ENCODE results near the gene UBE2F.
"Not testable (repeated sequence)": the region's sequence is repeated elsewhere in the genome, so short reads cannot be mapped to it uniquely, and the experiment has no call there.

Gene UBE2F

DNA sequence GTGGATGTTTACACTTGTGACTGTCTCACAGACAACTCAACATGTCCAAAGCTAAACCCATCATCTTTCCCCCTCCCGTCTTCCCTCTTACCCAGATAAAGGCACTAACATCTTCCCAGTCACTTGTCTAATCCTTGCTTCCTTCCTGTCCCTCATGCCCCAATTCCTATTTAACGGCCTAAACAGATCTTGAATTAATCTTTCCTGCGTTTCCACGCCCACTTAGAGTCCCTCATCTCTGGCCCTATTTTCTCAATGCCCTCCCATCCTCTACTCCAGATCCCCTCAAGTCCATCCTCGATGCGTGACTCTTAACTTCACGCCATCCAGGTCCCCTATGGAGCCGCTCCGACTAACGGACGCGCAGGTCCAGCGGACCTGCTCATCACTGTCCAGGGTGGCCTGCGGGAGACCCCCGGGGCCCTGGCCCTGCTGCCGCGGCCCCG is 93.3 kb downstream of the UBE2F start:
- Mint-ChIP-seq H3K27me3 (peaks cover 6% of the 10 kb centered on the region), H3K4me1 (peaks cover 47% of the 10 kb centered on the region), H3K36me3 (peaks cover 8% of the 10 kb centered on the region), H3K4me3 (peak overlapping the region; percentile 94), H3K9me3 (no peaks in the 10 kb centered on the region), H3K27ac (peak overlapping the region; percentile 91)

DNA sequence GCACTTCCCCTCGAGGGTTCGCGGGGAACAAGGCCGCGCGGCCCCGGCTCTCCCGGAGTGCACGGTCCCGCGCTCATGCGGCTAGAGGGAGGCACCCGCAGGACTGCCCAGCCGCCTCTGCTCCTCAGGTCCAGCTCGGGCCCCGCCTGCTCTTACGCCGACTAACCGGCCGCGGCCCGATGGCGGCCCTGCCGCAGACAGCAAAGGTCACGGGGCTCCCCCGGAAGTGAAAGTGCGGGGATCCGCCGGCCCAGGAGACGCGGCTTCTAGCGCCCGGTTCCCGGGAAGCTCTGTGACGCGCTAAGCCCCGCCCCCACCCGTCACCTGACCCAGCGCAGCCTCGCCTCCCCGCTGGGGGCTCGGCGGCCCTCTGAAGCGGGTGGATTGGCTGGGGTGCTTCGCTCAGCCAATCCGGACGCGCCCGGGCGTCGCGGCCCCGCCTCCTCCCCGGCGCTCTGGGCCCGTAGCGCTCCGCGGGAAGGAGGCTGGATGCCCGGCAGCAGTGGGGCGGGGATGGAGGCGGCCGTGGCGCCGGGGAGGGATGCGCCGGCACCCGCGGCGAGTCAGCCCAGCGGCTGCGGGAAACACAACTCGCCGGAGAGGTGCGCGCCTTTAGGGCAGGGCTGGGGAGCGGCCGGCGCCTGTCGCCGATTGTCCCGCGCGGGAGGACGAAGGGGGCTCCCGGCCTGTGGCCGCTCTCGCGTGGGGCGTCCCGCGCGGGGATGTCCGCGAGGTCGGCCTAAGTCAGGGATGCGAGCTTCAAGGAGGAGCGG is 93.9 kb downstream of the UBE2F start, which contains the start of gene SCLY:
Gene SCLY, plus strand, starts transcription at position 460 of the 773 bp plus-strand sequence. Its CDS starts 54 bp downstream, at position 514.
- Mint-ChIP-seq H3K27me3 (peaks cover 6% of the 10 kb centered on the region), H3K36me3 (peaks cover 11% of the 10 kb centered on the region), H3K27ac (peak within 1 kb of the TSS; percentile 91), H3K4me1 (peaks cover 49% of the 10 kb centered on the region), H3K9me3 (no peaks in the 10 kb centered on the region), H3K4me3 (peak within 1 kb of the TSS; percentile 94)

DNA sequence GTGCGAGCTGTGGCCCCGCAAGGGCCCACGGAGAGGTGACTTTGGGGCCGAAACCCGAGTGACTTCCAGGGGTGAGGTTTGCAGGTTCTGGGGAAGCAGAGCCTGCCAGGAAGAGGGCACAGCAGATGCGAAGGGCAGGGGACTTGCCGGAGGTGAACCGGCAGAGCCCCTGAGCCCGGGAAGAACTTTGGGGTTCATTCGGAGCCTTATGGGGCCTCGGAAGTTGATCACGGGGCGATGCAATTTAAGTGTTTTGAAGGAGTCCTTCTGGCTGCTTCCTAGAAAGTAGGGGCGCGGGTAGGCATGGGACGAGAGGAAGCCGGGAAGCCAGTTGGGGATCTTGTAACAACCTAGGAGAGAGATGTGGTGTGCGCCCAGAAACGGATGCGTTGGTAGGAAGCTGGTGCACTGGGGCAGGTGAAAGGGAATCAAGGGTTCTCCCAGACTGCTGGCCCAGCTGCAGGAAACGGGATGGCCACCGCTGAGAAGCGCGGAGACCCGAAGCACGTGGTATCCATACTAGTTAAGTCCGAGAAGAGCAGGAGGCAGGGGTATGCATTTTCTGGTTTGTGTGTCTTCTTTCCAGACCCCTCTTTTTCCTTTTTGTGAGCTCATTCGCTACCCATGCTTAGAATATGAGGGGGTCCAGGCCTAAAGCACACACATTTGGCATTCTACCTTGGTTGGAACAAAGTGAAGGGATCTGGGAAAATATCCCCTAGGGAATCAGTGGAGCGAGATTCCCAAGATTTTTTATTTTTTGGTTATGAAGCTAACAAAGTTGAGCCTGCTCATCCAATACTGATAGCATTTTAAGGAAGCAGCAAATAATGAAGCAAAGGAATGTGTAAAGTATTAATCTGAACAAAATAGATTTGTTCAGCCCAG is 94.7 kb downstream of the UBE2F start:
- Mint-ChIP-seq H3K4me1 (peaks cover 54% of the 10 kb centered on the region), H3K9me3 (no peaks in the 10 kb centered on the region), H3K36me3 (peaks cover 18% of the 10 kb centered on the region), H3K4me3 (peak overlapping the region; percentile 94), H3K27me3 (peaks cover 2% of the 10 kb centered on the region), H3K27ac (peak overlapping the region; percentile 77)

DNA sequence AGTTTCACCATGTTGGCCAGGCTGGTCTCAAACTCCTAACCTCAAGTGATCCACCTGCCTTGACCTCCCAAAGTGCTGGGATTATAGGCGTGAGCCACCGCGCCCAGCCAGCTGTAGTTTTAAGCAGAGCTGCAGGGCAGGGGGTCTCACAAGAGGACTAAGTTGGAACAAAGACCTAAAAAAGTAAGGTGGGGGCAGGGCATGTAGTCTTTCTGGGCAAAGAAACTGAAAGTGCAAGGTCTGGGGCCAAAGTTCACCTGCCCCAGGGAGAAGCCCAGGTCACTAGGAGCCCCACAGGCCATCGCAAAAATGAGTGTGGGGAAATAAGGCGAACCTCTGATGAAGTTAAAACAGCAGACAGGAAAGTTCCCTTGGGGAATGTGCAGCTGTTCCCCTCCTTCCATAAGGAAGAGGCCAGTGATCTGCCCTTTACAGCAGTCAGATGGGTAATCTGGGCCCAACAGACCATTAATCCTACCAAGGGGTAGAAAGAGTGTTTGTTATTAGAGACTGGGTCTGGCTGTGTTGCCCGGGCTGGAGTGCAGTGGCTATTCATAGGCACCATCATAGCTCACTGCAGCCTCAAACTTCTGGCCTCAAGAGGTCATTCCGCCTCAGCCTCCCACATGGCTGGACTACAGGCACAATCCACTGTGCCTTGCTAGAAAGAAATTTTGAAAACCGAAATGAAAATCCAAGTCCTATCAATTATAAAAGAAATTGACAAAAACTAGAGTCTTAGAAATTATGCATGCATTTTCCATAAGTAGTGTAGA is 96.8 kb downstream of the UBE2F start:
- H3K4me3 Mint-ChIP-seq, result no peak overlapping the region
- H3K27ac Mint-ChIP-seq, result no peak overlapping the region
- H3K4me1 Mint-ChIP-seq, result peaks cover 62% of the 10 kb centered on the region
- peaks cover 31% of the 10 kb centered on the region for H3K36me3 Mint-ChIP-seq
- H3K27me3 Mint-ChIP-seq, result no peaks in the 10 kb centered on the region
- no peaks in the 10 kb centered on the region for H3K9me3 Mint-ChIP-seq

DNA sequence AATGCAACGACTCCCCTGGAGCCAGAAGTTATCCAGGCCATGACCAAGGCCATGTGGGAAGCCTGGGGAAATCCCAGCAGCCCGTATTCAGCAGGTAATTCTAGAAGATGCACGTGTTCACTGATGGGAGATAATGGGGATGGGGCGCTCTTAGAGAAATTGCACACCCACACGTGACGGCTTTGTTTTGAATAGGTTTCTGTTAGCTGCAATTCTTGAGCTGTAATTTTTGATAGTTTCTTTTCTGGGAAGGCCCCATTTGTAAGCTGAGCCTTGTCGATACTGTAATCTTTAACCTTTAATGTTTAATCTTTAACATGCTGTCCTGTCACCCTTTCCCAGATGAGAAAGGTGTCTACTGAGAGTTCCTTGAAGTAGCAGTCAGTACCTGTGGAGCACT is 97.6 kb downstream of the UBE2F start:
- Mint-ChIP-seq H3K4me1 (peaks cover 66% of the 10 kb centered on the region), H3K36me3 (peaks cover 32% of the 10 kb centered on the region), H3K27me3 (no peaks in the 10 kb centered on the region), H3K9me3 (no peaks in the 10 kb centered on the region), H3K4me3 (no peak overlapping the region), H3K27ac (no peak overlapping the region)

DNA sequence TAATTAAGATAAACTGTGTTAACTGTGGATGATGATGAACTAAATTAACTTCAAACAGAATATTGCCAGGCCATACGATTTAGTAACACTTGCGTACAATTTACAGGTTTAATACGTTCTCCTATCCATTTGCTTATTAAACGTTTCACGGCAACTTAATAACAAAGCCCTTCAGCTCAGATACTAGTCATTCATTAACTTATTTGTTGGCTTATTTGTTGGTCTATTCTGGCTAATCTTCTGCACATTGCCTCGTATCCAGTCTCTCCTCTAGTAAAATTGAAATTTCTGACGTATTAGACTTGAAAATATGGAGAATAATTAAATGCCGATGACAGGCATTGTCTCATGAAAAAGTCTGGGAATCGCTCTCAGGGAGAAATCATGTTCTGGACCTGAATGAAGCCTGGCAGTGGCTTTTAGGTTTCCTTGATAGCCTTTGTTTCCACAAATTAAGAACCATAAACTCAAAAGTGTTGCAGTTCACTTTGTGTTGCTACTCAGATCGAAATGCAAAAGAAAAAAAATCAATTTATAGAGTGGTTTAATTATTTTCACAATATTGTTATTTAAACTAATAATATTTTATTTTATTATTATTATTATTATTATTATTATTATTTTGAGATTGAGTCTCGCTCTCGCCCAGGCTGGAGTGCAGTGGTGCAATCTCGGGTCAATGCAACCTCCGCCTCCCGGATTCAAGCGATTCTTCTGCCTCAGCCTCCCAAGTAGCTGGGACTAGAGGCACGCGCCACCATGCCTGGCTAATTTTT is 98.4 kb downstream of the UBE2F start:
- H3K36me3 Mint-ChIP-seq, result peaks cover 35% of the 10 kb centered on the region
- no peaks in the 10 kb centered on the region for H3K27me3 Mint-ChIP-seq
- peaks cover 65% of the 10 kb centered on the region for H3K4me1 Mint-ChIP-seq
- H3K9me3 Mint-ChIP-seq, result no peaks in the 10 kb centered on the region
- no peak overlapping the region for H3K27ac Mint-ChIP-seq
- H3K4me3 Mint-ChIP-seq, result no peak overlapping the region

DNA sequence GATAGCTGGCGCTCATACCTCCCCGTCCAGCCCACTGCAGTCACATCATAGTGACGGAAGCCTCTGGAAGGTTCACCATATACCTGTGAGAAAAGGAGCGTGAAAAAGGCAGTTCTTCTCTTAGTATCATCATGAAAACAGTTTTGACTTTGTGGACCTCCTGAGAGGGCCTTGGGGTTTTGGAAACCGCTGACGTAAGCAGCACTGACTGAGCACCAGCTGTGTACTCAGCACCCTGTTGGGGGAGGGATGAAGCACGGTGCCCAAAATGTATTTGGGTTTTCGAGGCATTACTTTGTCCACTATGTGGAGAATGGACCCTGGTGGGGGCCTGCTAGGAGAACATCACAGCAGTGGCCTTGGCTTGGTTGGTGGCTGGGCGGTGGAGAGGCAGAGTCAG is 99.4 kb downstream of the UBE2F start:
- peak overlapping the region; percentile 6 for H3K4me3 Mint-ChIP-seq
- H3K27ac Mint-ChIP-seq, result peak overlapping the region; percentile 69
- peaks cover 63% of the 10 kb centered on the region for H3K4me1 Mint-ChIP-seq
- H3K27me3 Mint-ChIP-seq, result no peaks in the 10 kb centered on the region
- H3K9me3 Mint-ChIP-seq, result no peaks in the 10 kb centered on the region
- H3K36me3 Mint-ChIP-seq, result peaks cover 35% of the 10 kb centered on the region

DNA sequence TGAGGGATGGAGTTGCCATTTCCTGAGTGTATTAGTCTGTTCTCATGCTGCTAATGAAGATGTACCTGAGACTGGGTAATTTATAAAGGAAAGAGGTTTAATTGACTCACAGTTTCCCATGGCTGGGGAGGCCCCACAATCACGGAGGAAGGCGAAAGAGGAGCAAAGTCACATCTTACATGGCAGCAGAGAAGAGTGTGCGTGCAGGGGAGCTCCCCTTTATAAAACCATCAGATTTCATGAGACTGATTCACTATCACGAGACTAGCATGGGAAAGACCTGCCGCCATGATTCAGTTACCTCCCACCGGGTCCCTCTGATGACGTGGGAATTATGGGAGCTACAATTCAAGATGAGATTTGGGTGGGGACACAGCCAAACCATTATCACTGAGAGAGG is 99.9 kb downstream of the UBE2F start:
- H3K36me3 Mint-ChIP-seq, result peaks cover 37% of the 10 kb centered on the region
- peaks cover 60% of the 10 kb centered on the region for H3K4me1 Mint-ChIP-seq
- not testable (repeated sequence) for H3K9me3 Mint-ChIP-seq, H3K27me3 Mint-ChIP-seq
- H3K27ac Mint-ChIP-seq, result peak overlapping the region; percentile 69
- peak overlapping the region; percentile 6 for H3K4me3 Mint-ChIP-seq

DNA sequence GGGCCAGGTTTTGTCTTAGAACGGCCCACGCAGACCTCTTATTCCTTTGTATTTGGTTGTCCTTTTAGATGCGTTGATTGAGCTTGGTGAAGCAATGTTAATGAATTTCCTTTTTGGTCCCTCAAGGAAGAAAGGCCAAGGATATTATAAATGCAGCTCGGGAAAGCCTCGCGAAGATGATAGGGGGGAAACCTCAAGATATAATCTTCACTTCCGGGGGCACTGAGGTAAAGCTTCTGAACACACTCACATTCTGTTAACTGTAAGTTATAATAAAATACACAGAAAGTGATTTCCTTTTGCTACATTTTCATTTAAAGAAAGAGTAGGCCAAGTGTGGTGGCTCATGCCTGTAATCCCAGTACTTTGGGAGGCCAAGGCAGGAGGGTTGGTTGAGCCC is 101.1 kb downstream of the UBE2F start:
- Mint-ChIP-seq H3K4me1 (peaks cover 57% of the 10 kb centered on the region), H3K27me3 (no peaks in the 10 kb centered on the region), H3K27ac (no peak overlapping the region), H3K36me3 (peaks cover 48% of the 10 kb centered on the region), H3K9me3 (no peaks in the 10 kb centered on the region), H3K4me3 (no peak overlapping the region)

DNA sequence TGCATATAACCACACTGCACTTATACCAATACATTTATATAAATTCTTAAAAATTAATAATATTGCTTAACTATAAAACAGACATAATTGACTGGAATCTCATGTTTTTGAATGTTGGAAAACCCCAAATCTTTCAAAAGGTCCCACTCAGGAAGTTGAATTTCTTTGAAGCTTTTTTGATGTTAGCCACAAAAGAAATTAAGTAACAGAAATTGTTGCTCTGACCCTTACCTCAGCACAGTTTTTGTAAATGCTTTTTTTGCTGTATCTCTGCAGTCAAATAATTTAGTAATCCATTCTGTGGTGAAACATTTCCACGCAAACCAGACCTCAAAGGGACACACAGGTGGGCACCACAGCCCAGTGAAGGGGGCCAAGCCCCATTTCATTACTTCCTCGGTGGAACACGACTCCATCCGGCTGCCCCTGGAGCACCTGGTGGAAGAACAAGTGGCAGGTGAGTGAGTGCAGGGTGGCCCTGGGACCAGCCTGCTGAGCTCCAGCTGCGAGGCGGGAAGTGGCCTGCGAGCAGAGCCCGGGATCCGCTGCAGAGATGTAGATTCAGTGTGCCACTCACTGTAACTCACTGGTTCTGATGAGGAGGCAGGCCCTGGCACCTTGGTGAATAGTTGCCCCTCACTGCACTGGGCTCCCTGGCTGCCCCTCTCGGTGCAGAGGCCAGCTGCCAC is 102.4 kb downstream of the UBE2F start:
- peaks cover 47% of the 10 kb centered on the region for H3K4me1 Mint-ChIP-seq
- H3K36me3 Mint-ChIP-seq, result peaks cover 52% of the 10 kb centered on the region
- H3K27ac Mint-ChIP-seq, result peak overlapping the region; percentile 85
- H3K27me3 Mint-ChIP-seq, result no peaks in the 10 kb centered on the region
- H3K9me3 Mint-ChIP-seq, result no peaks in the 10 kb centered on the region
- H3K4me3 Mint-ChIP-seq, result peak overlapping the region; percentile 74

DNA sequence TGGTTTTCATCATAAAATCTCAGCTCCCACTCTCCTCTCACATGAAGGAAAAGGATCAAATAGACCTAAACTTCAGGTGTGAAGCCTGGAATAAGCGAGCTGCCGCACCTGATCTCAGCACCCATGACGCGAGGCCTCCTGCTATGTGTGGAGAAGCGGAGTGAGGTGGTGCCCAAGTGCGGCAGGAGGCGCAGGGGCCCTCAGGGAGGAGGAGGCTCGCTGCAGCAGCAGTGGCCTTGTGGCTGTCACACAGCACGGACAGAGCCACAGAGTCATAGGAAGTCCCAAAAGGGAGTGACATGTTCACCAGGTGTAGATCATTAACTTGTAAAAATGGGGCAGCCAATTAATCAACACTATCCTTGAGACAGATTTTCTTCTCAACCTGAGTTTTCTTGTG is 103.1 kb downstream of the UBE2F start:
- no peak overlapping the region for H3K27ac Mint-ChIP-seq
- peaks cover 52% of the 10 kb centered on the region for H3K36me3 Mint-ChIP-seq
- no peaks in the 10 kb centered on the region for H3K9me3 Mint-ChIP-seq
- H3K4me3 Mint-ChIP-seq, result no peak overlapping the region
- H3K27me3 Mint-ChIP-seq, result no peaks in the 10 kb centered on the region
- peaks cover 44% of the 10 kb centered on the region for H3K4me1 Mint-ChIP-seq

DNA sequence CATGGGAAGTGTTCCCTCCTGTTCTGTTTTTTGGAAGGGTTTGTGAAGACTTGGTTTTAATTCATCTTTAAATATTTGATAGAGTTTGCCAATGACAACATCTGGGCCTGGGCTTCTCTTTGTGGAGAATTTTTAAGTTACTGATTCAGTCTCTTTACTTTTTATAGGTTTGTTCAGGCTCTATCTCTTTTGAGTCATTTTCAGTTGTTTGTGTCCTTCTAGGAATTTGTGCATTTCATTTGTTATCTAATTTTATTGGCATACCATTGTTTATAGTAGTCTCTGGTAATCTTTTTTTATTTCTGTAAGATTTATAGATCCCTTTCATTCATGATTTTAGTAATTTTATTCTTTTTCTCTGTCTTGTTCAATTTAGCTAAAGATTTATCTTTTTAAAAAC is 108.6 kb downstream of the UBE2F start:
- Mint-ChIP-seq H3K27me3 (no peaks in the 10 kb centered on the region), H3K4me1 (peaks cover 15% of the 10 kb centered on the region), H3K36me3 (peaks cover 51% of the 10 kb centered on the region), H3K9me3 (peaks cover 5% of the 10 kb centered on the region), H3K4me3 (no peak overlapping the region), H3K27ac (no peak overlapping the region)

DNA sequence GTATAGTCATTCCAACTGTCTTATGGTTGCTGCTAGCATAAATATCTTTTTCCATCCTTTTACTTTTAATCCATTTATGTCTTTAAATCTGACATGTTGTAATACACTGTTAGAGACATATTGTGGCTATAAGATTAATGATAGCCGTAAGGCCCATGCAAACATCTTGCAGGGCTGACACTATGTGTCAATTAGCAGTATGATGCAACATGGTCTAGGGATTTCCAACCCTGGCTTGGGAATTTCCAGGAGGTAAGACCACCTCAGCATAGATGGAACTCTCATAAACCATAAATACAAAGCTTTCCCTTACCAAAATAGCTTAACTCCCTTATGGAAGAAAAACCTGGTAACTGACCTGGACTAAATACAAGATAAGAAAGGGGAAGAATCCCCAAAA is 110.5 kb downstream of the UBE2F start:
- Mint-ChIP-seq H3K36me3 (peaks cover 44% of the 10 kb centered on the region), H3K9me3 (peaks cover 5% of the 10 kb centered on the region), H3K27ac (no peak overlapping the region), H3K27me3 (no peaks in the 10 kb centered on the region), H3K4me1 (peaks cover 7% of the 10 kb centered on the region), H3K4me3 (no peak overlapping the region)

DNA sequence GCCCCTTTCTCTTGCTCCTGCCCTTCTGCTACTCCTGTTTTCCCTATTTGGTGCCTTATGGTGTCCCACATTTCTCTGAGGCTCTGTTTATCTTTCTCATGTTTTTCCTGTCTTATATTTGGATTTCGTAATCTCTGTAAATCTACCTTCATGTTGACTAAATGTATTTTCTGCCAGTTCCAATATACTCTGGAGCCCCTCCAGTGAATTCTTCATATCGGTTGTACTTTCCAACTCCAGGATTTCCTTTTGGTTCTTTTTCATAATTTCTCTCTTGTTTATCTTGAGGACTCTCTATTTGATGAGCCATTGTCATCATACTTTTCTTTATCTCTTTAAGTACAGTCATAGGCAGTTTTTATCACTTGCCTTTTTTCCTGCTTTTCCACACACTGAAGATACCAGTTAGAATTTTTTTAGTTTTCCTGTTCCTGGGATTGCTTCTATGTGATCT is 113.1 kb downstream of the UBE2F start:
- Mint-ChIP-seq H3K27me3 (no peaks in the 10 kb centered on the region), H3K4me1 (peaks cover 7% of the 10 kb centered on the region), H3K27ac (no peak overlapping the region), H3K9me3 (peaks cover 5% of the 10 kb centered on the region), H3K4me3 (no peak overlapping the region), H3K36me3 (peaks cover 35% of the 10 kb centered on the region)

All from activated naive CD4-positive, alpha-beta T cell treated with anti-CD3 and anti-CD28 coated beads, Interleukin-2, amount 50 U/mL, for 24 hours (primary cell).